NCI-H82 (cell line): ENCODE measurements around the gene ZNF331.

Experiments
- DNase-seq: peaks from one replicate; lab custom pipeline; 2025; lab: John Stamatoyannopoulos, UW

Gene ZNF331

DNA sequence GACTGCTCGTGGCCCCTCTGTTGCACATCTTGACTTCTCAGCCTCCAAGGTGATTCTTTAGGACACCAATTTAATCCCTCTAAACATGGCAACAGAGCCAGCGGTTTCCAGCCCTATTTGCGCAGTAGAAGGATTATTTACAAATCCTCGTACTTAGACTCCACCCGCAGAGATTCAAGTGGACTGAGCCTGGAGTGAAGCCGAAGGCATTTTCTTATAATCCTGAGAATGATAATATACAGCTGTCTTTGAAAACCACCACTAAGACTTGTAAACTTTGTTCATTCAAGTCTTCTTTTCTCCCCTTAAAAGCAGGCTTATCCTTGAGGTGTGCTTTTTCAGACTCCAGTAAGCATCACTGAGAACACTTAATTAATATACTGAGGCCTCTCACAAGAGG lies 89.0 kb downstream of the ZNF331 start:
- DNase-seq = peak; percentile 32
